ENCODE measurements around the gene TIRAP.
"Not testable (repeated sequence)": the region's sequence is repeated elsewhere in the genome, so short reads cannot be mapped to it uniquely, and the experiment has no call there.

The TIRAP gene, protein sequence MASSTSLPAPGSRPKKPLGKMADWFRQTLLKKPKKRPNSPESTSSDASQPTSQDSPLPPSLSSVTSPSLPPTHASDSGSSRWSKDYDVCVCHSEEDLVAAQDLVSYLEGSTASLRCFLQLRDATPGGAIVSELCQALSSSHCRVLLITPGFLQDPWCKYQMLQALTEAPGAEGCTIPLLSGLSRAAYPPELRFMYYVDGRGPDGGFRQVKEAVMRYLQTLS
- 8.8 to 16.8 (median 11.3) reads per million in 3 donors for total RNA-seq

DNA sequence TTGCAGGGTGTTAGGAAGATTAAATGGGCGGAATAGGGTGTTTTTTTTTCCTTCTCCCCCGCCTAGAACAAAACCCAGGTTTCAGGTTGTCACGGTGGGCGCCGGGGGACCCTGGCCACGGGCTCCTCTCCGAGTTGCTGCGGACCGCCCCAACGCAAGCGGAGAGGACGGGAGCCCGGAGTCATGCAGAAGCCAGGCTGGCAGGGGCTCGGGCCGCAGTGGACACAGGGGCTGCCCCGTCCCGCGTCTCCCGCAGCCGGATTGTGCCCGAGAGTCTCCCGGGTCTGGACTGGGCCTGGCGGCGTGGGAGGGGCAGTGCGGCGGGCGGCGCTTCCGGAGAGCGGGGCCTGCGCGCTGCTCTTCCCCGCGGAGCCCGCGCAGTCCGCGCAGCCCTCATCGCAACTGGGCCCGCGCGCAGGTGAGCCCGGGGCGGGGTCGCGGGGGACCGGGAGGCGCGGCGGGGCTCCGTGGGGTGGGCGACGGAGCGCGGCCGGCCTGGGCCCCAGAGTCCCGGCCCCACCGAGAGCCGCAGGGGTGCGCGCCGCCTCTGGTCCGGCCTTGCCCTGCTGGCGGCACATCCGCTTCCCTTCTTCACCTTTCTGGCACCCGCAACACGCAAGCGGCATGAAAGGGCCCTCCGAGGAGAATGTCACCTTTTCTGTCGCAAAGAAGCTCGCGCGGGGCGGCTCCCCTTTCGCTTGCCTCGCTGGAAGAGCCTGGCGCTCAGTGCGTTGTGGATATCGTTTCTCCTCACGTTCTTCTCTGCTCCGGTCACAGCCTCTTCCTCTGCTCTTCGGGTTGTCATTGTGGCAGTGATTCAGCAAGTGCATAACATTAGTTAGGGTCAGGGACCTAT lies at the start of gene TIRAP:
Gene TIRAP, plus strand, starts transcription at position 358 of the 856 bp plus-strand sequence. CDS start 7,802 bp downstream, outside the sequence.
- H3K9me3 ChIP-seq (ENCODE audit: control insufficient read depth, low read length), result no peaks in the 10 kb centered on the region
- H3K27ac ChIP-seq (ENCODE audit: insufficient read depth, low read length, poor library complexity, severe bottlenecking), result peak within 1 kb of the TSS; percentile 81
- H3K4me3 ChIP-seq (ENCODE audit: insufficient read depth, low read depth, low read length, poor library complexity, severe bottlenecking), result peak within 1 kb of the TSS; percentile 71
- H3K4me1 ChIP-seq (ENCODE audit: control insufficient read depth, insufficient read depth, low read length, poor library complexity, severe bottlenecking), result peaks cover 16% of the 10 kb centered on the region
- no peaks in the 10 kb centered on the region for H3K36me3 ChIP-seq (ENCODE audit: control insufficient read depth, insufficient read depth, low read length)
- no peaks in the 10 kb centered on the region for H3K27me3 ChIP-seq (replicated peaks; ENCODE audit: control insufficient read depth, insufficient read depth, low read length, poor library complexity, severe bottlenecking)
- DNase-seq, result peak; percentile 28 to 50 (median 45)

DNA sequence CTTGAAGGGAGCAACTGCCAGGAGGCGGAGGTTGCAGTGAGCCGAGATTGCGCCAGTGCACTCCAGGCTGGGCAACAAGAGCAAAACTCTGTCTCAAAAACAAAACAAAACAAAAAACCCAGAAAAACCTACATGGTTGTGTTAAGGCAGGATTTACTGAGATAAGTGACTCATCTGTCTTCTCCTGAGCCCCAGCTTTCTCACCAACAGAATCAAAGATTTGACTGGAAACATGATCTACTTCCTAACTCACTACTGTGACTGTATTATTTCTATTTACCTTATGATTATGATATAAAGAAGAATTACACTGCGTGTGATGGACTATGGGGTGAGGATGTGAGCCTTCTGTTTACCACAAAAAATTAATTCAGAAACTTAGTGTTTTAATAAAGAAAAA lies 49.5 kb upstream of the TIRAP start:
- Histone ChIP-seq H3K27me3 (replicated peaks; ENCODE audit: control insufficient read depth, insufficient read depth, low read length, poor library complexity, severe bottlenecking) (no peaks in the 10 kb centered on the region), H3K9me3 (ENCODE audit: control insufficient read depth, low read length) (no peaks in the 10 kb centered on the region), H3K36me3 (ENCODE audit: control insufficient read depth, insufficient read depth, low read length) (no peaks in the 10 kb centered on the region), H3K27ac (ENCODE audit: insufficient read depth, low read length, poor library complexity, severe bottlenecking) (no peak overlapping the region), H3K4me3 (ENCODE audit: insufficient read depth, low read depth, low read length, poor library complexity, severe bottlenecking) (no peak overlapping the region), H3K4me1 (ENCODE audit: control insufficient read depth, insufficient read depth, low read length, poor library complexity, severe bottlenecking) (no peaks in the 10 kb centered on the region)
- DNase-seq, result no peak

DNA sequence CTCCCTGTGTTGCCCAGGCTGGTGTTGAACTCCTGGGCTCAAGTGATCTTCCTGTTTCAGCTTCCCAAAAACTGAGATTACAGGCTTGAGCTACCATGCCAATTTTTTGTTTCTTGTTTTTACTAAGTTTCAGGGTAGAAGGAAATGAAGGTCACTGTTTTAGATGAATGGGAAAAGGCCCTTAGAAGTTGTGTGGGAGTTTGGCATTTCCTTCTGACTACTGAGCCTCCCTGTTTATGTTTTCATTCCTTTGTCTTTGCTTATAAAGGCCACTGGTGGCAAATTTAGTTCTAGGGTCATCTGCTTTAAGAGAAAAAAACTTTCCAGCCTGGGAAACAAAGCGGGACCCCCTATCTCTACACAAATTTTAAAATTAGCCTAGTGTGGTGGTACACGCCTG lies 36.3 kb upstream of the TIRAP start:
- Histone ChIP-seq H3K4me1 (ENCODE audit: control insufficient read depth, insufficient read depth, low read length, poor library complexity, severe bottlenecking) (no peaks in the 10 kb centered on the region), H3K4me3 (ENCODE audit: insufficient read depth, low read depth, low read length, poor library complexity, severe bottlenecking) (no peak overlapping the region), H3K9me3 (ENCODE audit: control insufficient read depth, low read length) (no peaks in the 10 kb centered on the region), H3K27me3 (replicated peaks; ENCODE audit: control insufficient read depth, insufficient read depth, low read length, poor library complexity, severe bottlenecking) (no peaks in the 10 kb centered on the region), H3K36me3 (ENCODE audit: control insufficient read depth, insufficient read depth, low read length) (no peaks in the 10 kb centered on the region), H3K27ac (ENCODE audit: insufficient read depth, low read length, poor library complexity, severe bottlenecking) (no peak overlapping the region)
- DNase-seq, result no peak

DNA sequence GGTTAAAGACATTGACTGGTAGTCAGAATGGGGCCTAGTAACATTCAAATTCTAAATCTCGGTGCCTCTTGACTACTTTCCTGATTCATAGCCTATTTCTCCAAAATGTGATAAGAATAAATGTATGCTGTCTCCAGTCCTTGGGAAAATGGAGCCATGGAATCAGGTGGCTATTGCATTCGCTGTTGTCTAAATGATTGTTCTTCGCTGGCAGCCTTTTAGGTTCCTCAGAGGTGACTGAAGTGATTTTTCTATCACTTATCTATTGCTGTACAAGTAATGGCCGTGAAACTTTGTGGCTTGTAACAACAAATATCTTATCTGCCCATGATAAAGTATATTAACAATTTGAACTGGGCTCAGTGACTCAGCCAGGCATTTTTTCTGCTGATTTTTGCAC lies 29.6 kb upstream of the TIRAP start:
- no peak for DNase-seq
- no peaks in the 10 kb centered on the region for H3K9me3 ChIP-seq (ENCODE audit: control insufficient read depth, low read length)
- no peaks in the 10 kb centered on the region for H3K36me3 ChIP-seq (ENCODE audit: control insufficient read depth, insufficient read depth, low read length)

DNA sequence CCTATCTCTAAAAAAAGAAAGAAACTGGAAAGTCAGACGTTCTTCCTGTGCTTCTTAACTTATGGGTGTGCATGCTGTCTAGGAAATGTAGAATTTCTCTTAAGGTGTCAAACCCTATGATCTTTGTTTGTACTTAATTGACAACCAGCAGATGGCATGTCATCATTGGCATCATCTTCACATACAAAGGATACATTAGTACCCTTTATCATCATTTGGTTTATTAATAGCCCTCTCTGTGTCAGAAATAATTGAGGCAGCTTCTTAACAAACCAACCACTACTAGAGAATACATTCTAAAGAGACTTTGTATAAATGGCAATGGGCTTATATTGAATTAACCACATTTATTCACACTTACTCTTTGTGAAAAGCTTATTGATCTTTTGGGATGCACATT lies 28.1 kb upstream of the TIRAP start:
- Histone ChIP-seq H3K9me3 (ENCODE audit: control insufficient read depth, low read length) (no peaks in the 10 kb centered on the region), H3K36me3 (ENCODE audit: control insufficient read depth, insufficient read depth, low read length) (no peaks in the 10 kb centered on the region), H3K27me3 (replicated peaks; ENCODE audit: control insufficient read depth, insufficient read depth, low read length, poor library complexity, severe bottlenecking) (no peaks in the 10 kb centered on the region), H3K4me1 (ENCODE audit: control insufficient read depth, insufficient read depth, low read length, poor library complexity, severe bottlenecking) (no peaks in the 10 kb centered on the region), H3K4me3 (ENCODE audit: insufficient read depth, low read depth, low read length, poor library complexity, severe bottlenecking) (no peak overlapping the region), H3K27ac (ENCODE audit: insufficient read depth, low read length, poor library complexity, severe bottlenecking) (no peak overlapping the region)
- no peak for DNase-seq

More for the DNA sequence above, 29.6 kb upstream of the TIRAP start:
- Histone ChIP-seq H3K27me3 (replicated peaks; ENCODE audit: control insufficient read depth, insufficient read depth, low read length, poor library complexity, severe bottlenecking) (no peaks in the 10 kb centered on the region), H3K4me1 (ENCODE audit: control insufficient read depth, insufficient read depth, low read length, poor library complexity, severe bottlenecking) (no peaks in the 10 kb centered on the region), H3K27ac (ENCODE audit: insufficient read depth, low read length, poor library complexity, severe bottlenecking) (no peak overlapping the region), H3K4me3 (ENCODE audit: insufficient read depth, low read depth, low read length, poor library complexity, severe bottlenecking) (no peak overlapping the region)

DNA sequence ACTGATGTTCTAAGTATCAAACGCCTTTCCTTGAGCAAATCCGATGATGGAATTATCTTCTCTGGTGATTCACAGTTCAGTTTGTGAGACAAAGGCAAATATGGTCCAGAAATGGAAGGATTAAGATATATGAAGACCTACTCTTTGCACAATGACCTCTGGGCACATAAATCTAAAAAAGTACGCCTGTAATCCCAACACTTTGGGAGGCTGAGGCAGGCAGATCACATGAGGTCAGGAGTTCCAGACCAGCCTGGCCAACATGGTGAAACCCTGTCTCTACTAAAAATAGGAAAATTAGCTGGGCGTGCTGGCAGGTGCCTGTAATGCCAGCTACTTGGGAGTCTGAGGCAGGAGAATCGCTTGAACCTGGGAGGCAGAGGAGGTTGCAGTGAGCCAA lies 27.4 kb upstream of the TIRAP start:
- H3K4me1 ChIP-seq (ENCODE audit: control insufficient read depth, insufficient read depth, low read length, poor library complexity, severe bottlenecking); H3K4me3 ChIP-seq (ENCODE audit: insufficient read depth, low read depth, low read length, poor library complexity, severe bottlenecking); H3K9me3 ChIP-seq (ENCODE audit: control insufficient read depth, low read length); H3K27ac ChIP-seq (ENCODE audit: insufficient read depth, low read length, poor library complexity, severe bottlenecking); H3K27me3 ChIP-seq (replicated peaks; ENCODE audit: control insufficient read depth, insufficient read depth, low read length, poor library complexity, severe bottlenecking); DNase-seq; H3K36me3 ChIP-seq (ENCODE audit: control insufficient read depth, insufficient read depth, low read length): not testable (repeated sequence)

DNA sequence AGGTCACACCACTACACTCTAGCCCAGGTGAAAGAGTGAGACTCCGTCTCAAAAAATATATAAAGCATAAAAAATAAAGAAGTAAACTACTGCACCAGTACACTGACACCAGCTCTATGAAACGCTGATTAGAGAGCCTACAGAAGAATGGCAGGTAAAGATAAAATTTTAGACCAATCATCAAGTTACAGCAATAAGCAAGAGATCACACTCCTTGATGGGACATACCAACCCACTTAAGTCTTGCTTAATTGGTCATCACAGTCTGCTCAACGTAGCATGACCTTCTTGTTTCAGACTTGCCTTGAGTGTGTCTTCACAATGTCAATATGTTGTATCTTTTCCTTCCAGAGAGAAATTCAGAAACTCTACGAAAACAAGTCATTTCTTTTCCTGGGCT lies 26.7 kb upstream of the TIRAP start:
- Histone ChIP-seq H3K4me1 (ENCODE audit: control insufficient read depth, insufficient read depth, low read length, poor library complexity, severe bottlenecking) (no peaks in the 10 kb centered on the region), H3K4me3 (ENCODE audit: insufficient read depth, low read depth, low read length, poor library complexity, severe bottlenecking) (no peak overlapping the region), H3K27ac (ENCODE audit: insufficient read depth, low read length, poor library complexity, severe bottlenecking) (no peak overlapping the region), H3K9me3 (ENCODE audit: control insufficient read depth, low read length) (no peaks in the 10 kb centered on the region), H3K36me3 (ENCODE audit: control insufficient read depth, insufficient read depth, low read length) (peaks cover 9% of the 10 kb centered on the region), H3K27me3 (replicated peaks; ENCODE audit: control insufficient read depth, insufficient read depth, low read length, poor library complexity, severe bottlenecking) (no peaks in the 10 kb centered on the region)
- no peak for DNase-seq

DNA sequence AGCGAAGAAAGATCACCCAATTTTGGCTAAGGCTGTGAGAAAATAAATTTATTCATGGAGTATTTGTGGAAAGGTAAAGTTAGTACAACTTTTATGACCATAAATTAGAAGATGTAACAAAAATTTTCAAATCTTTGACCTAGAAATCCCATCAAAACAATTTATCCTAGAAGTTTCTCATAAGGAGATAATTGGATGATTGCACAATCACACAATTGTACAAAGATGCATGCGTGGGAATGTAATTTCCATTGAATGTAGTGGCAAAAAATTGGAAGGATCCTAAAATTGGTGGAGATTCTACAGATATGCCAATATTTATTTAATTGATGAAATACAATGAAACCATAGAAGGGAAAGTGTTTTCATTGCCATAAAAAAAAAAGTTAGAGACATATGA lies 25.7 kb upstream of the TIRAP start:
- DNase-seq, result no peak
- Histone ChIP-seq H3K27ac (ENCODE audit: insufficient read depth, low read length, poor library complexity, severe bottlenecking) (no peak overlapping the region), H3K4me3 (ENCODE audit: insufficient read depth, low read depth, low read length, poor library complexity, severe bottlenecking) (no peak overlapping the region), H3K9me3 (ENCODE audit: control insufficient read depth, low read length) (no peaks in the 10 kb centered on the region), H3K36me3 (ENCODE audit: control insufficient read depth, insufficient read depth, low read length) (peaks cover 15% of the 10 kb centered on the region), H3K4me1 (ENCODE audit: control insufficient read depth, insufficient read depth, low read length, poor library complexity, severe bottlenecking) (no peaks in the 10 kb centered on the region), H3K27me3 (replicated peaks; ENCODE audit: control insufficient read depth, insufficient read depth, low read length, poor library complexity, severe bottlenecking) (no peaks in the 10 kb centered on the region)

DNA sequence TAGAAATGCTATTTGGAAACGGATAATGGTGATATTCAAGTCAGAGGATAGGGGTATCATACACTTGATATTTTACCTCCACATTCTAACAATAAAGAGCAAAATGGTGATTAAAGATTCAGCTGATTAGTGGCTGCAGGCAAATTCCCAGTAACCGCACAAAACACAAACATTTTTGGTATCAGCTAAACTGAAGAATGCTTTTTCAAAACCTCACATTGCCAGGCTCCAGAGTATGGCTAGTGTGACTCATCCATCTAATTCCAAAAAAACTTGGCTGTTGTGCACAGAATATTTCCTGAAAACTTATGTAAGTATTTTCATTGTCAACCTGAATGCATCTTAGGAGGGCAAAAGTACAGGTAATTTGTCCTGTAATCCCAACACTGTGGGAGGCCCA lies 25.1 kb upstream of the TIRAP start:
- peaks cover 20% of the 10 kb centered on the region for H3K36me3 ChIP-seq (ENCODE audit: control insufficient read depth, insufficient read depth, low read length)
- DNase-seq, result no peak

DNA sequence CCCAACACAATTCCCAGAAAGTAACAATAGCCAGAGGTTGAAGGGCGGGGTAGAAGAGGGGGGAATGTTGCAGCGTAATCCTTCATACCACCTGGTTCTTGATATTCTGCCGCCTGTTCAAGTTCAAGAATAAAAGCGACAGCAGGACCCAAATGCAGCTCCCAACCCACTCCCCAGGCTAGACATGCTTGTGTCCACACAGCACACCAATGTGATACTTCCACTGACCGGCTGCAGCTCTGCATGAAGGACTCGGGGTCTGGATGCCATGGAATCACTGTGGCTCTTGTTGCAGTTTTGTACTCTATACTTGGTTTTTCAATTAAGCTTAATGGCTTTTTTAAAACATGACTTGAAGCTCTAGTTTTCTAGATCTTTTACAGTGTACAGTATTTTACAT lies 20.7 kb upstream of the TIRAP start:
- peaks cover 64% of the 10 kb centered on the region for H3K36me3 ChIP-seq (ENCODE audit: control insufficient read depth, insufficient read depth, low read length)
- H3K4me3 ChIP-seq (ENCODE audit: insufficient read depth, low read depth, low read length, poor library complexity, severe bottlenecking), result no peak overlapping the region
- no peak overlapping the region for H3K27ac ChIP-seq (ENCODE audit: insufficient read depth, low read length, poor library complexity, severe bottlenecking)
- no peaks in the 10 kb centered on the region for H3K9me3 ChIP-seq (ENCODE audit: control insufficient read depth, low read length)
- no peaks in the 10 kb centered on the region for H3K27me3 ChIP-seq (replicated peaks; ENCODE audit: control insufficient read depth, insufficient read depth, low read length, poor library complexity, severe bottlenecking)
- no peaks in the 10 kb centered on the region for H3K4me1 ChIP-seq (ENCODE audit: control insufficient read depth, insufficient read depth, low read length, poor library complexity, severe bottlenecking)
- DNase-seq, result no peak

More for the DNA sequence above, 25.1 kb upstream of the TIRAP start:
- Histone ChIP-seq H3K27me3 (replicated peaks; ENCODE audit: control insufficient read depth, insufficient read depth, low read length, poor library complexity, severe bottlenecking) (no peaks in the 10 kb centered on the region), H3K27ac (ENCODE audit: insufficient read depth, low read length, poor library complexity, severe bottlenecking) (no peak overlapping the region), H3K9me3 (ENCODE audit: control insufficient read depth, low read length) (no peaks in the 10 kb centered on the region), H3K4me3 (ENCODE audit: insufficient read depth, low read depth, low read length, poor library complexity, severe bottlenecking) (no peak overlapping the region), H3K4me1 (ENCODE audit: control insufficient read depth, insufficient read depth, low read length, poor library complexity, severe bottlenecking) (no peaks in the 10 kb centered on the region)
